Panc1 (cell line): Measurements from ENCODE around the gene ERICH4.

Experiments used
- POLR2AphosphoS5 ChIP-seq: IDR thresholded peaks from 2 replicates; pipeline ENCODE4 v1.6.1; 2012; ENCODE audit warnings: mild to moderate bottlenecking, low read depth, low read length, moderate library complexity
- SIN3A ChIP-seq: IDR thresholded peaks from 2 replicates; pipeline ENCODE4 v1.6.1; 2012; ENCODE audit warnings: low read depth, mild to moderate bottlenecking, low read length, moderate library complexity, borderline replicate concordance; ENCODE audit not compliant: insufficient read depth
- TF ChIP-seq, protein P1 (sequence below): fragments of 450-650 bp; IDR thresholded peaks from 2 replicates; pipeline ENCODE4 v1.5.1; 2017; ENCODE audit warnings: mild to moderate bottlenecking
- TF ChIP-seq, protein P2 (sequence below), 2 experiments: IDR thresholded peaks; 2 replicates each; pipeline ENCODE4 v1.6.1; 2011 to 2012; ENCODE audit warnings: low read depth in 2 of 2, control low read depth in 1 of 2, low read length in 1 of 2, mild to moderate bottlenecking in 1 of 2, moderate library complexity in 1 of 2; ENCODE audit not compliant: insufficient read depth in 1 of 2

DNA sequence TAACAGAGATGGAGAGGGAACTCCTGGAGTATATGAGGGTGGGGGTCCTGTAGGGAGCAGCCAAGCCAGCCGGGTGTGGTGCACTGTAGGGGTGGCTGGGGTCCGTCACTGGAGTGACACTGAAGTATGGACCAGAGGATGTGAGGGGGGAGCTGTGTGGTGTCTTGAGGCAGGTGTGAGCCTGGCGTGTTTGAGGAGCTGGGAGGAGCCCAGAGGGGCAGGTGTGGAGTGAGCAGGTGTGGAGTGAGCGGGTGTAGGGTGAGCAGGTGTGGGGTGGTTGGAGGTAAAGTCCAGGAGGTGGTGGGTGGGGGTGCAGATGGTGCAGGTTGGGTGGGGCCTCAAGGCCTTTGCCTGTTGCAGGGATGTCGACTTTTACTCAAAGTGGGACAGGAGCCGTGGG is 21.6 kb upstream of the ERICH4 start:
- TF ChIP-seq, protein P1, sequence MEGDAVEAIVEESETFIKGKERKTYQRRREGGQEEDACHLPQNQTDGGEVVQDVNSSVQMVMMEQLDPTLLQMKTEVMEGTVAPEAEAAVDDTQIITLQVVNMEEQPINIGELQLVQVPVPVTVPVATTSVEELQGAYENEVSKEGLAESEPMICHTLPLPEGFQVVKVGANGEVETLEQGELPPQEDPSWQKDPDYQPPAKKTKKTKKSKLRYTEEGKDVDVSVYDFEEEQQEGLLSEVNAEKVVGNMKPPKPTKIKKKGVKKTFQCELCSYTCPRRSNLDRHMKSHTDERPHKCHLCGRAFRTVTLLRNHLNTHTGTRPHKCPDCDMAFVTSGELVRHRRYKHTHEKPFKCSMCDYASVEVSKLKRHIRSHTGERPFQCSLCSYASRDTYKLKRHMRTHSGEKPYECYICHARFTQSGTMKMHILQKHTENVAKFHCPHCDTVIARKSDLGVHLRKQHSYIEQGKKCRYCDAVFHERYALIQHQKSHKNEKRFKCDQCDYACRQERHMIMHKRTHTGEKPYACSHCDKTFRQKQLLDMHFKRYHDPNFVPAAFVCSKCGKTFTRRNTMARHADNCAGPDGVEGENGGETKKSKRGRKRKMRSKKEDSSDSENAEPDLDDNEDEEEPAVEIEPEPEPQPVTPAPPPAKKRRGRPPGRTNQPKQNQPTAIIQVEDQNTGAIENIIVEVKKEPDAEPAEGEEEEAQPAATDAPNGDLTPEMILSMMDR, result no peak
- no peak for TF ChIP-seq SIN3A
- no peak for TF ChIP-seq POLR2AphosphoS5
- TF ChIP-seq, protein P2, sequence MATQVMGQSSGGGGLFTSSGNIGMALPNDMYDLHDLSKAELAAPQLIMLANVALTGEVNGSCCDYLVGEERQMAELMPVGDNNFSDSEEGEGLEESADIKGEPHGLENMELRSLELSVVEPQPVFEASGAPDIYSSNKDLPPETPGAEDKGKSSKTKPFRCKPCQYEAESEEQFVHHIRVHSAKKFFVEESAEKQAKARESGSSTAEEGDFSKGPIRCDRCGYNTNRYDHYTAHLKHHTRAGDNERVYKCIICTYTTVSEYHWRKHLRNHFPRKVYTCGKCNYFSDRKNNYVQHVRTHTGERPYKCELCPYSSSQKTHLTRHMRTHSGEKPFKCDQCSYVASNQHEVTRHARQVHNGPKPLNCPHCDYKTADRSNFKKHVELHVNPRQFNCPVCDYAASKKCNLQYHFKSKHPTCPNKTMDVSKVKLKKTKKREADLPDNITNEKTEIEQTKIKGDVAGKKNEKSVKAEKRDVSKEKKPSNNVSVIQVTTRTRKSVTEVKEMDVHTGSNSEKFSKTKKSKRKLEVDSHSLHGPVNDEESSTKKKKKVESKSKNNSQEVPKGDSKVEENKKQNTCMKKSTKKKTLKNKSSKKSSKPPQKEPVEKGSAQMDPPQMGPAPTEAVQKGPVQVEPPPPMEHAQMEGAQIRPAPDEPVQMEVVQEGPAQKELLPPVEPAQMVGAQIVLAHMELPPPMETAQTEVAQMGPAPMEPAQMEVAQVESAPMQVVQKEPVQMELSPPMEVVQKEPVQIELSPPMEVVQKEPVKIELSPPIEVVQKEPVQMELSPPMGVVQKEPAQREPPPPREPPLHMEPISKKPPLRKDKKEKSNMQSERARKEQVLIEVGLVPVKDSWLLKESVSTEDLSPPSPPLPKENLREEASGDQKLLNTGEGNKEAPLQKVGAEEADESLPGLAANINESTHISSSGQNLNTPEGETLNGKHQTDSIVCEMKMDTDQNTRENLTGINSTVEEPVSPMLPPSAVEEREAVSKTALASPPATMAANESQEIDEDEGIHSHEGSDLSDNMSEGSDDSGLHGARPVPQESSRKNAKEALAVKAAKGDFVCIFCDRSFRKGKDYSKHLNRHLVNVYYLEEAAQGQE (IDR thresholded peaks at IDR 0.05; ENCODE audit: insufficient read depth in 1 of 2, low read depth in 2 of 2, low read length in 1 of 2), result no peak
